K562 (cell line): ENCODE results near the gene KCNJ10. TPM values are rescaled to one million over a fixed set of nuclear protein-coding genes. Genes with fewer than 3 reads are reported as not detected.
A peak's percentile ranks its signal among the peaks of the same experiment; 100 is the strongest.

Experiments used
- ATAC-seq: fragments of 200-7000 bp; cut with Tn5 transposase; 3 replicates; pipeline ENCODE4 v1.9.1; 2020; ENCODE audit warnings: moderate library complexity
- BruUV-seq: library from RNA; stranded (reverse); fragments of 400-500 nt; replicated peaks from 2 replicates; lab custom pipeline; 2021; lab: Mats Ljungman, UMichigan
- CTCF ChIA-PET: fragments of 300-600 bp; formaldehyde crosslinking; extraction: SDS; loops from one replicate; lab custom pipeline; 2021; ENCODE audit warnings: low intra/inter-chr PET ratio; lab: Yijun Ruan, JAX
- POLR2A ChIA-PET: fragments of 300-600, 350-650 bp; sonication (Branson Sonifier 250); formaldehyde crosslinking; extraction: SDS; loops from one replicate; lab custom pipeline; 2021; ENCODE audit warnings: antibody characterized with exemption, inconsistent platforms; lab: Yijun Ruan, JAX
- DNase-seq, 4 experiments: peaks; one replicate each; pipeline versions ENCODE4 v3.0.0 to v3.0.0-alpha.2; 2011 to 2018; ENCODE audit warnings: low spot score in 3 of 4, mixed read lengths in 3 of 4; ENCODE audit errors: extremely low read depth in 1 of 4
- FAIRE-seq: peaks from 2 replicates; lab custom pipeline; 2011; peaks lifted over from hg19 to GRCh38; lab: Jason Lieb, UNC
- H2AFZ ChIP-seq: 2 replicates; pipeline ENCODE4 v1.6.0; 2011; ENCODE audit warnings: low read depth, low read length, control low read depth, inconsistent platforms
- H3K27ac ChIP-seq: fragments of 200-600 bp; 3 replicates; pipeline ENCODE4 v1.8.0; 2011; ENCODE audit warnings: low read depth, mild to moderate bottlenecking, control low read depth, inconsistent platforms, low read length, moderate library complexity, mixed read lengths; ENCODE audit errors: extremely low read depth
- H3K27me3 ChIP-seq, 2 experiments: fragments of 300-600 bp in 1 of 2; 2 replicates in 1 of 2; 3 replicates in 1 of 2; pipeline versions ENCODE4 v1.6.0 to v1.8.0; 2011; ENCODE audit warnings: inconsistent platforms in 2 of 2, low read length in 2 of 2, mild to moderate bottlenecking in 1 of 2, mixed read lengths in 1 of 2, moderate library complexity in 1 of 2; ENCODE audit not compliant: control insufficient read depth in 2 of 2, insufficient read depth in 2 of 2
- H3K36me3 ChIP-seq: fragments of 300-600 bp; 3 replicates; pipeline ENCODE4 v1.8.0; 2011; ENCODE audit warnings: mild to moderate bottlenecking, low read length, inconsistent platforms; ENCODE audit not compliant: control insufficient read depth, insufficient read depth
- H3K4me1 ChIP-seq, 2 experiments: fragments of 200-600 bp in 1 of 2; replicated peaks in 1 of 2; 2 replicates in 1 of 2; 3 replicates in 1 of 2; pipeline versions ENCODE4 v1.5.1 to v1.8.0; 2011; ENCODE audit warnings: inconsistent platforms in 2 of 2, low read length in 2 of 2, mild to moderate bottlenecking in 1 of 2, mixed read lengths in 1 of 2, moderate library complexity in 1 of 2; ENCODE audit not compliant: control insufficient read depth in 2 of 2, insufficient read depth in 2 of 2
- H3K4me2 ChIP-seq: 2 replicates; pipeline ENCODE4 v1.6.1; 2011; ENCODE audit warnings: low read length, control low read depth, inconsistent platforms, mixed read lengths; ENCODE audit not compliant: insufficient read depth
- H3K4me3 ChIP-seq: fragments of 200-600 bp; sonication (generic), shearing (Covaris generic); 2 replicates; pipeline ENCODE4 v1.5.1; 2016; ENCODE audit warnings: control low read depth, inconsistent platforms
- H3K79me2 ChIP-seq: fragments of 200-600 bp; 3 replicates; pipeline ENCODE4 v1.8.0; 2011; ENCODE audit warnings: low read length, inconsistent platforms; ENCODE audit not compliant: control insufficient read depth, insufficient read depth
- H3K9ac ChIP-seq, 2 experiments: 2 replicates each; pipeline versions ENCODE4 v1.6.0 to v1.6.1; 2011; ENCODE audit warnings: low read depth in 2 of 2, low read length in 2 of 2, control low read depth in 1 of 2, inconsistent platforms in 1 of 2, mild to moderate bottlenecking in 1 of 2, mixed read lengths in 1 of 2; ENCODE audit not compliant: insufficient read depth in 1 of 2
- H3K9me1 ChIP-seq: one replicate; pipeline ENCODE4 v1.6.0; 2011; ENCODE audit warnings: inconsistent platforms, mild to moderate bottlenecking, low read length, moderate library complexity; ENCODE audit not compliant: control insufficient read depth, insufficient read depth
- H3K9me3 ChIP-seq: replicated peaks from 2 replicates; pipeline ENCODE4 v1.5.1; 2011; ENCODE audit warnings: low read depth, low read length, inconsistent platforms; ENCODE audit not compliant: control insufficient read depth, insufficient read depth
- H4K20me1 ChIP-seq: replicated peaks from 2 replicates; pipeline ENCODE4 v1.6.1; 2011; ENCODE audit warnings: low read length, inconsistent platforms, mixed read lengths; ENCODE audit not compliant: control insufficient read depth, insufficient read depth
- REST ChIP-seq, 2 experiments: fragments of 450-650 bp; formaldehyde crosslinking in 1 of 2; IDR thresholded peaks; 2 replicates each; pipeline versions ENCODE4 v1.4.0 to v1.6.1; 2014 to 2020; ENCODE audit warnings: mild to moderate bottlenecking in 2 of 2, borderline replicate concordance in 1 of 2, low read depth in 1 of 2
- ZNF407 ChIP-seq: fragments of 450-650 bp; IDR thresholded peaks from 2 replicates; pipeline ENCODE4 v1.6.1; 2016; ENCODE audit warnings: low read depth
- WGBS: fragments of 100-300 bp; shearing (Covaris generic); methylation state at CpG from one replicate; pipeline ENCODE4 v1.1.6; 2016; ENCODE audit warnings: low coverage, mixed read lengths; ENCODE audit not compliant: insufficient coverage; ENCODE audit errors: missing lambda C conversion rate; 5-methylcytosine and 5-hydroxymethylcytosine counted together
- in situ Hi-C: fragments of 300-500 bp; cut with MboI; formaldehyde crosslinking; loops from 4 replicates; pipeline ENCODE4 v1.15.0; 2018; ENCODE audit warnings: inconsistent platforms, mixed read lengths
- intact Hi-C: fragments of 100-400 bp; cut with micrococcal nuclease; formaldehyde crosslinking; loops from 2 replicates; pipeline ENCODE4 v1.14.2; 2022
- polyA plus RNA-seq, 8 experiments: library from polyadenylated mRNA; depleted of rRNA in 4 of 8; stranded (reverse) in 5 of 8; unstranded in 3 of 8; fragments of >200 nt; fragmentation: Nextera tagmentation in 2 of 8; fragmentation: Illumina TruSeq in 1 of 8; extraction: Ambion mirVana in 2 of 8; extraction: Trizol in 1 of 8; gene quantifications; 2 replicates each; pipeline versions ENCODE4 v1.2.1 to v1.2.3, GENCODE V29; 2011 to 2014; ENCODE audit warnings: inconsistent platforms in 1 of 8, missing spikeins in 1 of 8
- total RNA-seq, 7 experiments: library from RNA; depleted of rRNA in 6 of 7; stranded (reverse); fragments of >200 nt in 6 of 7; fragmentation: Illumina TruSeq in 2 of 7; extraction: Trizol in 2 of 7; gene quantifications; 2 replicates each; pipeline versions ENCODE4 v1.2.1 to v1.2.3, GENCODE V29; 2011 to 2021; ENCODE audit warnings: low replicate concordance in 1 of 7

The KCNJ10 gene
- total and polyA plus RNA-seq, 9 of the 15 experiments (the other 6 are each of a cell fraction or from before 2014, with no cell fraction given): 0.06 to 0.11 TPM; not detected in 7

GRCh38 chr1:160047111-160047991 lies 22.6 kb downstream of the KCNJ10 start:
- peaks cover 8 to 11% of the 10 kb centered on the region in 2 experiments for H3K27me3 ChIP-seq
- no peaks in the 10 kb centered on the region for H3K9me1 ChIP-seq
- WGBS: 19% methylated on average over 9 of the region's 9 CpGs
- H3K9me3 ChIP-seq: no peaks in the 10 kb centered on the region
- in situ Hi-C loops (no loop called here), intact Hi-C loops (loop anchor here (5.0 kb wide), 1 partner anchor 115 kb away; no protein-coding TSS in a partner anchor)
- ChIA-PET POLR2A (interaction anchor here (0.6 to 2.0 kb wide), 9 partner anchors 10 to 864 kb away, joined by 3 to 12 read pairs (median 4); no protein-coding TSS in a partner anchor), CTCF (interaction anchor here (1.0 to 1.6 kb wide), 2 partner anchors 32 to 37 kb away, joined by 3 to 7 read pairs; no protein-coding TSS in a partner anchor)
- no TSS peak for BruUV-seq
- TF ChIP-seq ZNF407 (0 out of 2 replicates have a peak, but pooled peaks have one; percentile 17), REST (IDR thresholded peaks at IDR 0.05; ENCODE audit: borderline replicate concordance) (no peak), REST (CRISPR knock-in tag; IDR thresholded peaks at IDR 0.05; ENCODE audit: low read depth) (no peak)
- no peak overlapping the region; the same call in 2 of the 3 replicates for H3K27ac ChIP-seq
- peak overlapping the region; percentile 21 to 36; a peak in 1 of 4 replicates for H3K9ac ChIP-seq
- peak overlapping the region; percentile 81 for H3K4me2 ChIP-seq
- H2AFZ ChIP-seq: peak overlapping the region; percentile 96
- peaks cover 11 to 20% of the 10 kb centered on the region in 2 experiments; a peak in 4 of 5 replicates for H3K4me1 ChIP-seq
- ATAC-seq (no peak), DNase-seq (no peak), FAIRE-seq (peak; percentile 44)
- H3K36me3 ChIP-seq: no peaks in the 10 kb centered on the region
- 0 out of 2 replicates have a peak, but pooled peaks cover 3% of the 10 kb centered on the region for H4K20me1 ChIP-seq
- H3K4me3 ChIP-seq: no peak overlapping the region
- no peaks in the 10 kb centered on the region for H3K79me2 ChIP-seq
